Mesodermal cell (in vitro differentiated cells): ENCODE data around the gene WDR87. TPM values are rescaled to one million over a fixed set of nuclear protein-coding genes. Genes with fewer than 3 reads are reported as not detected.
A peak's percentile ranks its signal among the peaks of the same experiment; 100 is the strongest.

ENCODE experiments used
- H3K27ac ChIP-seq: 2 replicates; pipeline ENCODE4 v1.7.0; 2013; ENCODE audit warnings: mild to moderate bottlenecking, low read depth, low read length, moderate library complexity; ENCODE audit not compliant: severe bottlenecking
- H3K36me3 ChIP-seq: 2 replicates; pipeline ENCODE4 v1.7.1; 2013; ENCODE audit warnings: mild to moderate bottlenecking, low read length, moderate library complexity; ENCODE audit not compliant: control insufficient read depth, insufficient read depth
- H3K4me1 ChIP-seq: one replicate; pipeline ENCODE4 v1.7.1; 2013; ENCODE audit warnings: mild to moderate bottlenecking, low read length; ENCODE audit not compliant: insufficient read depth, control insufficient read depth, poor library complexity, severe bottlenecking
- H3K4me3 ChIP-seq: 2 replicates; pipeline ENCODE4 v1.7.0; 2013; ENCODE audit warnings: low read length, control low read depth, mild to moderate bottlenecking; ENCODE audit not compliant: insufficient read depth, poor library complexity, severe bottlenecking; ENCODE audit errors: extremely low read depth
- H3K9me3 ChIP-seq: 2 replicates; pipeline ENCODE4 v1.7.1; 2013; ENCODE audit warnings: mild to moderate bottlenecking, low read length, moderate library complexity; ENCODE audit not compliant: control insufficient read depth
- WGBS, 2 experiments: methylation state at CpG; one replicate each; pipeline ENCODE4 v1.1.5; 2013; ENCODE audit warnings: missing lambda C conversion rate in 2 of 2; ENCODE audit not compliant: insufficient coverage in 2 of 2; 5-methylcytosine and 5-hydroxymethylcytosine counted together
- polyA plus RNA-seq, 2 experiments: library from polyadenylated mRNA; stranded (reverse); fragments of 50-300 nt; gene quantifications; one replicate each; pipeline ENCODE4 v1.2.3, GENCODE V29; 2013

WDR87 gene
- polyA plus RNA-seq (2013, experiment 1 of 2) = not detected
- polyA plus RNA-seq (2013, experiment 2 of 2) = not detected

GRCh38 chr19:37905946-37906868, at the start of gene WDR87:
Gene WDR87, minus strand, starts transcription at chr19:37906594. Its CDS starts 8,355 bp downstream, at chr19:37898239.
- WGBS, 2 experiments = 1 to 4% methylated on average over 50 to 56 of the region's 63 CpGs
- no peaks in the 10 kb centered on the region for H3K9me3 ChIP-seq
- H3K4me3 ChIP-seq = peak within 1 kb of the TSS; percentile 86
- H3K27ac ChIP-seq = peak within 1 kb of the TSS; percentile 61
- no peaks in the 10 kb centered on the region for H3K4me1 ChIP-seq
- H3K36me3 ChIP-seq = peaks cover 4% of the 10 kb centered on the region

DNA sequence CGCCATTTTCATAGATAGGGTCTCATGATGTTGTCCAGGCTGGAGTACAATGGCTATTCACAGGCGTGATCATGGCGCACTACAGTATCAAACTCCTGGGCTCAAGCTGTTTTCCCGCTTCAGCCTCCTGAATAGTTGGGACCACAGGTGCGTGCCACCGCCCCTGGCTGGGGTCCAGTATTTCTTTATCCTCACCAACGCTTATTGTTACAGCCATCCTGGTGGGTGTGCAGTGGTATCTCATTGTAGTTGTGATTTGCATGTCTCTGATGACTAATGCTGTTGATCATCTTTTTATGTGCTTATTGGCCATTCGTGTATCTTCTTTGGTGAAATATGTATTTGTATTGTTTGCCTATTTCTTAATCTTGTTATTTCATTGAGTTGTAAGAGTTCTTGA, 49.6 kb upstream of the WDR87 start:
- Histone ChIP-seq H3K36me3 (no peaks in the 10 kb centered on the region), H3K9me3 (no peaks in the 10 kb centered on the region), H3K4me3 (no peak overlapping the region), H3K27ac (no peak overlapping the region), H3K4me1 (no peaks in the 10 kb centered on the region)
- WGBS, 2 experiments = 92 to 97% methylated on average over 6 to 7 of the region's 8 CpGs

DNA sequence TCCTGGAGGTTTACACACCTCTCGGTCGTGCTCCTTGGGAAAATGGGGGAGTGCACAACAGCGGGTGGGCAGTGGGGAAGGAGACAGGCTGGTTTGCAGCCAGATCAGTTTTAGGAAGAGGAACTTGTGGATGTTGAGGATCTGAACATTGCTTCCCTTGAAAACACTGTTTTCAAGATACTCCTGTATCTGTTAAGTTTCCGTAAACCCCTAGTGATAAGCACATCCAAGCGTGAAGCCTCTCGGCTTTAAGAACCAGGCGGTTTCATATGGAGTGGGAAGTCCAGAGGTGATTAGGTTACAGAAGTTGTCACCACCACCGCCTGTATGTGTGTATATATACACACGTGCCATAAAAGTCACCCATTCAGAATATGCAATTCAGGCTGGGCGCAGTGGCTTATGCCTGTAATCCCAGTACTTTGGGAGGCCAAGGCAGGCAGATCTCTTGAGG, 48.1 kb upstream of the WDR87 start:
- WGBS, 2 experiments = 80 to 85% methylated on average over 6 to 7 of the region's 10 CpGs

GRCh38 chr19:37953918-37954303, 47.5 kb upstream of the WDR87 start:
- Histone ChIP-seq H3K9me3 (no peaks in the 10 kb centered on the region), H3K27ac (peak overlapping the region; percentile 43), H3K4me1 (no peaks in the 10 kb centered on the region), H3K36me3 (no peaks in the 10 kb centered on the region), H3K4me3 (no peak overlapping the region)
- WGBS, 2 experiments = no CpG with 5 or more reads among the region's 1 CpG

More for the DNA sequence above, 48.1 kb upstream of the WDR87 start:
- no peaks in the 10 kb centered on the region for H3K4me1 ChIP-seq
- H3K27ac ChIP-seq = peak overlapping the region; percentile 43
- no peak overlapping the region for H3K4me3 ChIP-seq
- H3K36me3 ChIP-seq = no peaks in the 10 kb centered on the region
- H3K9me3 ChIP-seq = no peaks in the 10 kb centered on the region

- Histone ChIP-seq H3K4me3 (no peak overlapping the region), H3K9me3 (no peaks in the 10 kb centered on the region), H3K4me1 (no peaks in the 10 kb centered on the region), H3K27ac (no peak overlapping the region), H3K36me3 (no peaks in the 10 kb centered on the region)
- WGBS, 2 experiments = 70 to 74% methylated on average over 9 to 11 of the region's 11 CpGs
Observed at GRCh38 chr19:37953171-37953917, 47.0 kb upstream of the WDR87 start.

- Histone ChIP-seq H3K4me3 (no peak overlapping the region), H3K4me1 (no peaks in the 10 kb centered on the region), H3K27ac (no peak overlapping the region), H3K36me3 (no peaks in the 10 kb centered on the region), H3K9me3 (no peaks in the 10 kb centered on the region)
- 71% methylated on average over 1 of the region's 4 CpGs; no CpG with 5 or more reads in 1 of the 2 experiments for WGBS, 2 experiments
Observed at GRCh38 chr19:37951816-37952210, 45.4 kb upstream of the WDR87 start.

DNA sequence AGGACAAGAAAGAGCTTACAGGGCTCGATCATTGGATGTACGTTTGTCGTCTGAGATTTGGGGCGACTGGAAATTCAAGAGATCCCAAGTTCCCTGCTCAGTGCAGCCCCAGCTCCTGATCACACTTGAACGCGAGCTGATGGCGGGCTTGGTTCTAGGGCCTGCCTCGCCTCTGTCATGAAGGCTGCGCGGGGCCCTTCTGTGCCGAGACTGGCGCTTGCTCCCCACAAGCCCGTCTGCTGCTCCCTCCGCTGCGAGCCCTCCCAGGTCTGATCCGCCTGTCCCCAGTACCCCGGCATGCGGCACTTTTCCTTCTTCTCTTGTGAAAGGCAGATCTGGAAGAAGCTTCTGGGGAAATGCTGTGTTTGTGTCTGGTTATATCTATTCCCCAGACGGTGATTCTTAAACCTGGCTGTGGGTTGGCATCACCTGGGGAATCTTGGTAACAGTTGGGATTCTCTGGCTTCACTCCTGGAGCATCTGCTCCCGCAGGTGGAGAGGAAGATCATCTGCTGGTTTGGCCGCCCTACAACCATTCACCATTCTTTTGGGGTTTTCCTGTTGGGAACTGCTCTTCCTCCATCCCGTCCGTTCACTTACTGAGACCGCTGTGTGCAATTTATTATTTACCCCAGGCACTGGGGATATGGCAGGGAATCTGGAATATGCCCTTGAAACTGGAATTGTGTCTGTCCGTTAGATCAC, 44.2 kb upstream of the WDR87 start:
- Histone ChIP-seq H3K4me3 (no peak overlapping the region), H3K36me3 (no peaks in the 10 kb centered on the region), H3K4me1 (no peaks in the 10 kb centered on the region), H3K9me3 (no peaks in the 10 kb centered on the region), H3K27ac (no peak overlapping the region)
- 93% methylated on average over 17 to 24 of the region's 25 CpGs for WGBS, 2 experiments

DNA sequence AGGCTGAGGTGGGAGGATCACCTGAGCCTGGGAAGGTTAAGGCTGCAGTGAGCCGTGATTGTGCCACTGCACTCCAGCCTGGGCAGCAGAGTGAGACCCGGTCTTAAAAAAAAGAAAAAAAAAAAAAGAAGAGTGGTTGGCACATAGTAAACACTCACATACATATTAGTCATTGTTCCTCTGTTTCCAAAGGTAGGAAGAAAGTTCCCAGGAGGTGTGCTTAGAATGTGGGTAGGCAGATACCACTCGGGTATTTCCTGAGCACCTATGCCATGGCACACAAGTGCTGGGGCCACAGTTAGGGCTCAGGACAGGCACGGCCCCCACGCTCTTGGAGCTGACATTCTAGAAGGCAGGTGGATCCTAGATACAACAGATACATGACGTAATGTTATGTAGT, 42.0 kb upstream of the WDR87 start:
- H3K4me3 ChIP-seq = no peak overlapping the region
- H3K4me1 ChIP-seq = no peaks in the 10 kb centered on the region
- H3K27ac ChIP-seq = no peak overlapping the region
- WGBS, 2 experiments = 89 to 98% methylated on average over 3 to 4 of the region's 6 CpGs
- no peaks in the 10 kb centered on the region for H3K9me3 ChIP-seq
- no peaks in the 10 kb centered on the region for H3K36me3 ChIP-seq

- no peaks in the 10 kb centered on the region for H3K36me3 ChIP-seq
- H3K9me3 ChIP-seq = no peaks in the 10 kb centered on the region
- H3K4me1 ChIP-seq = no peaks in the 10 kb centered on the region
- no peak overlapping the region for H3K4me3 ChIP-seq
- 81 to 97% methylated on average over 5 of the region's 5 CpGs for WGBS, 2 experiments
- H3K27ac ChIP-seq = no peak overlapping the region
Observed at GRCh38 chr19:37947778-37948177, 41.4 kb upstream of the WDR87 start.

DNA sequence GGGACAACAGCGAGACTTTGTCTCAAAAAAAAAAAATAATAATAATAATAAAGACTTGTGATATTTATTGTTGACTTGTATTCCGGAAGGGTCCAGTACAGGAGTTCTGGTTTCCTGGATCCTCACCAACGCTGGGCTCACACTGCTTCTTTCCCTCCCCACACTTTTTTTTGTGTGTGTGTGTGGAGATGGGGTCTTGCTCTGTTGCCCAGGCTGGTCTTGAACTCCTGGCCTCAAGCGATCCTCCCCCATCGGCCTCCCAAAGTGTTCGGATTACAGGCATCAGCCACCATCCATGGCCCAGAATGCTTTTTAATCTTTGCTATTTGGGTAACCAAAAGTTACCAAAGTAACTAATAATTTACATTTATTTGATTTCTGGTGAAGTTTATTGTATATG, 39.7 kb upstream of the WDR87 start:
- no peaks in the 10 kb centered on the region for H3K36me3 ChIP-seq
- no peaks in the 10 kb centered on the region for H3K4me1 ChIP-seq
- H3K9me3 ChIP-seq = no peaks in the 10 kb centered on the region
- no CpG with 5 or more reads among the region's 6 CpGs for WGBS, 2 experiments
- H3K27ac ChIP-seq = no peak overlapping the region
- no peak overlapping the region for H3K4me3 ChIP-seq
